Measurements from ENCODE around the gene MINDY4. TPM values are rescaled to one million over a fixed set of nuclear protein-coding genes. Genes with fewer than 3 reads are reported as not detected.

The MINDY4 gene
- total RNA-seq, 2 donors from 2014 or later = 0.74 to 1.4 TPM

DNA sequence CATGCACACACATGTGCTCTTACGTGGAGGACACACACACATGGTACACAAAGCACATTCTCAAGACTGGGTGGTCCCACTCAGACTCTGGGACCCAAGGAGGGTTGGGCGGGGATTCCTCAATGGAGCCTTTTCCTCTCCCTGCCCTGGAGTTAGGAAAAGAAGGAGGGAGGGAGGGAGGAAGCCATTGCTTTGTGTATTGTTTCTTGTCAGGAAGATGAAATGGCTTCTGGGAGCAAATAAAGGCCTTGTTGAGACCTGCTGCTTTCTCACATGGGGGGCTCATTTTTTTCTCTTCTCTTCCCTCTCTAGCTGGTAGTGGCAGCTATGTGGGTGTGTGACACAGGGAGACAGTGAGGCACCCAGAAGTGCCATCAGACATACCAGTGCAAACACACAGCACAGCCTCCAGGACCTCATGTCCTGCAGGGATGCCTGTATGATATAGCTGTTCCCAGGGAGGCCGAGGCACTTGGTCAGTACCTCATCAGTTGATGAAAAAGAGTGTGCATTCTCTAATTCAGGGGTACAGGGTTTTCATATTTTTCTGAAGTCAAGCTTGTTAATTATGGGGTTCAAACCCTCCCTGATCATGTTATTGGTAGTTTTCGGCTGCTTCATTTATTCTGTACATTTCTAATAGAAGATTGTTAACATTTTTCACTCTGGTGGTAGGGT lies 146.1 kb downstream of the MINDY4 start:
- H3K36me3 Mint-ChIP-seq (ENCODE audit: low read depth) = no peaks in the 10 kb centered on the region
- H3K9me3 Mint-ChIP-seq = no peaks in the 10 kb centered on the region
- H3K4me3 Mint-ChIP-seq = no peak overlapping the region
- no peak overlapping the region for H3K27ac Mint-ChIP-seq
- no peaks in the 10 kb centered on the region for H3K27me3 Mint-ChIP-seq
- ATAC-seq (replicated peaks) = no peak
- H3K4me1 Mint-ChIP-seq = no peaks in the 10 kb centered on the region

GRCh38 chr7:30918676-30919075 lies 147.5 kb downstream of the MINDY4 start:
- Mint-ChIP-seq H3K4me1 (no peaks in the 10 kb centered on the region), H3K36me3 (ENCODE audit: low read depth) (no peaks in the 10 kb centered on the region), H3K4me3 (no peak overlapping the region), H3K27ac (no peak overlapping the region), H3K27me3 (no peaks in the 10 kb centered on the region), H3K9me3 (no peaks in the 10 kb centered on the region)
- no peak for ATAC-seq (replicated peaks)

- H3K27me3 Mint-ChIP-seq = no peaks in the 10 kb centered on the region
- no peak overlapping the region for H3K27ac Mint-ChIP-seq
- no peaks in the 10 kb centered on the region for H3K36me3 Mint-ChIP-seq (ENCODE audit: low read depth)
- no peaks in the 10 kb centered on the region for H3K4me1 Mint-ChIP-seq
- H3K9me3 Mint-ChIP-seq = no peaks in the 10 kb centered on the region
- ATAC-seq (replicated peaks) = no peak
- no peak overlapping the region for H3K4me3 Mint-ChIP-seq
Observed at GRCh38 chr7:30920021-30920583, 148.9 kb downstream of the MINDY4 start.

DNA sequence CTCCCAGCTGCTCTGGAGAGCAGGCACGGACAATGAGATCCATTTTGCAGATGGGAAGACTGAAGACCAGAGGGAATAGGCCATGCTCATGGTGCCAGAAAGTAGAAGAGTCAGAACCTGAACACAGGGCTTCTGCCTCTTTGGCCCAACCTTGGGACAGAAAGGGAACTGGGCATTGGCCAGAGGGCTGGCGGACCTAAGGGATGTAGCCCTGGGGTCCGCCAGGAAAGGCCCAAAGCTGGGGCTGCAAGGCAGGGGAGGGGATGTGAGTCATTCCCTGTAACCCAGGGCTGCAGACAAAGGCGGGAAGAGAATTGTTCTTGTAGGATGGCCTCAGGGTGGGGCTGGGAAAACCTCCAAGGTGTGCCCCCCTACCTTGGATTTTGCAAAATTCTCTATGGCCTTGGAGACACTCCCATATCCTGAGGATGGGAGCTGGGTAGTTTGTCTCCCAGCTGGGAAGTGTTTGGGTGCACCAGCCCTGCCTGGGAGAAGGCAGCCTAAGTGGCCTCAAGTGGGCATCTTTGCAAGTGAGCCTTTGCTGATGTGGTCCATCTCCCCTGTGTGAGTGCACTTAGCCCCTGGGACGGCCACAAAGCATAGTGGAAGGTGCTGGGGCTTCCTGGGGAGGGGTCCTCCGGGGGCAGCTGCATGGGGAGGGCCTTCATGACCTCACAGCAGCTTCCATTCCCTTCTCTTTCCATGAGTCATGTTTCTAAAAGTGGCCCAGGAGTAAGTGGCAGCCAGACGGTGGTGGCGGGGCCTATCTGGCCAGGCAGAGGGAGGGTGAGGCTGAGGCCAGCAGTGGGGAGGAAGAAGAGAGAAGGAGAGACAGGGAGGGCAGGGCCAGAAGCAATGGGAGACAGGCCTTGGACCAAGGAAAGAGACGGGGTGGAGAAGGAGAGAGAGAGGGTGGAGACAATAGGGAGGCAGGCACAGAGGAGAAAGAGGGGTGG lies 149.6 kb downstream of the MINDY4 start:
- Mint-ChIP-seq H3K4me1 (no peaks in the 10 kb centered on the region), H3K4me3 (no peak overlapping the region), H3K36me3 (ENCODE audit: low read depth) (no peaks in the 10 kb centered on the region), H3K27me3 (no peaks in the 10 kb centered on the region), H3K9me3 (no peaks in the 10 kb centered on the region), H3K27ac (no peak overlapping the region)
- no peak for ATAC-seq (replicated peaks)

- Mint-ChIP-seq H3K9me3 (no peaks in the 10 kb centered on the region), H3K27me3 (no peaks in the 10 kb centered on the region), H3K36me3 (ENCODE audit: low read depth) (no peaks in the 10 kb centered on the region), H3K4me1 (no peaks in the 10 kb centered on the region), H3K4me3 (no peak overlapping the region), H3K27ac (no peak overlapping the region)
- no peak for ATAC-seq (replicated peaks)
Observed at GRCh38 chr7:30921540-30922401, 150.6 kb downstream of the MINDY4 start.

DNA sequence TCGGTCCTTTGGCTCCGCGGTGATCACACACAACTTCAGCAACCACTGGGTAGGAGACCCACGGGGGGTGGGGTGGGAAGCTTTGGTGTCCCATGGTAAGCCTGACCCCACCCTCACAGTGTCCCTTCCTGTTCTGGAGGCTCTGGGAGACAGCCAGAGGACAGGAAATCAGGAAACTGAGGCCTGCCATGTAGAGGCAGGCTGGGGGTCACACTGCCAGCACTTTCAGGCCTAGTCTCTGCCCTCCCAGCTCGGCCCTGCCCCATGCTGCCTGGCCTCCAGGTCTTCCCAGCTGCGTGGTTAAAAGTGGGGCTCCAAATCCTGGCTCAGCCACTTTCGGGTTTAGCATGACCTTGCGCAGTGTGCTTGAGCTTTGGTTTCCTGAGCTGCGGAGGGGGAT lies 151.4 kb downstream of the MINDY4 start:
- Mint-ChIP-seq H3K36me3 (ENCODE audit: low read depth) (no peaks in the 10 kb centered on the region), H3K4me3 (no peak overlapping the region), H3K4me1 (no peaks in the 10 kb centered on the region), H3K27me3 (no peaks in the 10 kb centered on the region), H3K27ac (no peak overlapping the region), H3K9me3 (no peaks in the 10 kb centered on the region)
- ATAC-seq (replicated peaks) = no peak

GRCh38 chr7:30923009-30923773 lies 152.0 kb downstream of the MINDY4 start:
- Mint-ChIP-seq H3K4me1 (no peaks in the 10 kb centered on the region), H3K4me3 (no peak overlapping the region), H3K27me3 (no peaks in the 10 kb centered on the region), H3K27ac (no peak overlapping the region), H3K36me3 (ENCODE audit: low read depth) (no peaks in the 10 kb centered on the region), H3K9me3 (no peaks in the 10 kb centered on the region)
- ATAC-seq (replicated peaks) = no peak

GRCh38 chr7:30923774-30924413 lies 152.7 kb downstream of the MINDY4 start:
- H3K4me1 Mint-ChIP-seq = no peaks in the 10 kb centered on the region
- no peak overlapping the region for H3K4me3 Mint-ChIP-seq
- no peaks in the 10 kb centered on the region for H3K27me3 Mint-ChIP-seq
- ATAC-seq (replicated peaks) = no peak
- H3K9me3 Mint-ChIP-seq = no peaks in the 10 kb centered on the region
- H3K36me3 Mint-ChIP-seq (ENCODE audit: low read depth) = no peaks in the 10 kb centered on the region
- no peak overlapping the region for H3K27ac Mint-ChIP-seq

DNA sequence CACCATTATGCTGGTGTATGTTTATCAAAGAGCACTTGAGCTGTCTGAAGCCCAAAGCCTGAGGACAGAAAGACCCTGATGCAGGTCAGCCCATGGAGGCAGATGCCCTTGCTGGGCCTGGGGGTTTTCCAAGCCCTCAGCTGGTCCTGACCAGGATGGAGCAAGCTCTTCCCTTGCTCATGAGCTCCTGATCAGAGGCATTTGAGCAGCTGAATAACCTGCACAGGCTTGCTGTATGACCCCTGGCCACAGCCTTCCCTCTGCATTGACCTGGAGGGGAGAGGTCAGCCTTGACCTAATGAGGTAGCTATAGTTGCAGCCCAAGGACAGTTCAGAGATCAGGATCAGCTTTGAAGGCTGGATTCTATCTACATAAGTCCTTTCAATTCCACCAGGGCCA lies 153.4 kb downstream of the MINDY4 start:
- no peak overlapping the region for H3K27ac Mint-ChIP-seq
- no peak overlapping the region for H3K4me3 Mint-ChIP-seq
- H3K9me3 Mint-ChIP-seq = no peaks in the 10 kb centered on the region
- H3K27me3 Mint-ChIP-seq = no peaks in the 10 kb centered on the region
- no peaks in the 10 kb centered on the region for H3K4me1 Mint-ChIP-seq
- H3K36me3 Mint-ChIP-seq (ENCODE audit: low read depth) = no peaks in the 10 kb centered on the region
- ATAC-seq (replicated peaks) = no peak

DNA sequence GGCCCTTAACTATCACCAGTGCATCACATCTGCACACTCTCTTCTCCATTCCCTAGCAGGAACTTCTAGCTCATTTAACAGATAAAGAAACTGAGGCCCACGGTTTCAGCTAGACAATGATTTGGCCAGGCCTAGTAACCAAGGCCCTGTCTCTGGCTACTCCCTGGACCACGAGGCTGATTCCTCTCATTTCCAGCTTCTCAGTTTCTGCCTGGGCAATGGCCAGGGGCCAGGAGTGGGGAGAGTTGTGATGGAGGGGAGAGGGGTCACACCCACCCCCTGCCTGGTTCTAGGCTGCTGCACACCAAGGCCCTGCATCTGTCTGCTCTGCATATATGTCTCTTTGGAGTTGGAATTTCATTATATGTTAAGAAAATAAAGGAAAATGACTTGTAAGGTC lies 153.9 kb downstream of the MINDY4 start:
- Mint-ChIP-seq H3K4me3 (no peak overlapping the region), H3K27ac (no peak overlapping the region), H3K4me1 (no peaks in the 10 kb centered on the region), H3K36me3 (ENCODE audit: low read depth) (no peaks in the 10 kb centered on the region), H3K9me3 (no peaks in the 10 kb centered on the region), H3K27me3 (no peaks in the 10 kb centered on the region)
- no peak for ATAC-seq (replicated peaks)

DNA sequence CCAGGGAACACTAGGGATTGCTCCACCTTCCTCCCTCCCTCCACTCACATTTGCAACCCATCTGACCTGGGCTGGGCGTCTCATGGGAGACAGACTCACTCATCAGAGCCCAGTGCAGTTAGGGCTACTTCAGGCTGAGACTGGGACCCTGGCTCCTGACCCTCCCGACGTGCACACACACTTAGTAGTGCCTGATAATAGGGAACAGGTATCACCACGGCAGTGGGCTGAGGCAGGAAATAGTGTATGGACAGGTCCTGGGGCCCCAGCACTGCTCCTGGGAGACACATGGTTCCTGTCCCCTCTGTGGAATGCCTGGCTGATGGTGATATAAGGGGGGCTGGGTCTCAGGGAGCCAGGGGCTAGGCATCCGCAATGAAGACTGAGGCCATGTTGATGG lies 154.7 kb downstream of the MINDY4 start:
- Mint-ChIP-seq H3K9me3 (no peaks in the 10 kb centered on the region), H3K36me3 (ENCODE audit: low read depth) (no peaks in the 10 kb centered on the region), H3K4me1 (no peaks in the 10 kb centered on the region), H3K27ac (no peak overlapping the region), H3K4me3 (no peak overlapping the region), H3K27me3 (no peaks in the 10 kb centered on the region)
- ATAC-seq (replicated peaks) = no peak

GRCh38 chr7:30926313-30926712 lies 155.1 kb downstream of the MINDY4 start:
- no peak overlapping the region for H3K27ac Mint-ChIP-seq

GRCh38 chr7:30927040-30927439 lies 155.8 kb downstream of the MINDY4 start:
- Mint-ChIP-seq H3K4me3 (no peak overlapping the region), H3K4me1 (no peaks in the 10 kb centered on the region), H3K27ac (no peak overlapping the region), H3K36me3 (ENCODE audit: low read depth) (no peaks in the 10 kb centered on the region), H3K27me3 (no peaks in the 10 kb centered on the region), H3K9me3 (no peaks in the 10 kb centered on the region)
- no peak for ATAC-seq (replicated peaks)

More at GRCh38 chr7:30926313-30926712, 155.1 kb downstream of the MINDY4 start:
- Mint-ChIP-seq H3K4me3 (no peak overlapping the region), H3K27me3 (no peaks in the 10 kb centered on the region), H3K9me3 (no peaks in the 10 kb centered on the region), H3K4me1 (no peaks in the 10 kb centered on the region), H3K36me3 (ENCODE audit: low read depth) (no peaks in the 10 kb centered on the region)
- no peak for ATAC-seq (replicated peaks)
